HG03103 (cell line): ENCODE data around the gene PPHLN1.
A peak's percentile ranks its signal among the peaks of the same experiment; 100 is the strongest.

Source experiments
- ATAC-seq: cut with Tn5 transposase; IDR thresholded peaks from one replicate; pipeline ENCODE4 v1.9.1; 2021; ENCODE audit warnings: low read depth; ENCODE audit not compliant: unreplicated experiment

The PPHLN1 gene

DNA sequence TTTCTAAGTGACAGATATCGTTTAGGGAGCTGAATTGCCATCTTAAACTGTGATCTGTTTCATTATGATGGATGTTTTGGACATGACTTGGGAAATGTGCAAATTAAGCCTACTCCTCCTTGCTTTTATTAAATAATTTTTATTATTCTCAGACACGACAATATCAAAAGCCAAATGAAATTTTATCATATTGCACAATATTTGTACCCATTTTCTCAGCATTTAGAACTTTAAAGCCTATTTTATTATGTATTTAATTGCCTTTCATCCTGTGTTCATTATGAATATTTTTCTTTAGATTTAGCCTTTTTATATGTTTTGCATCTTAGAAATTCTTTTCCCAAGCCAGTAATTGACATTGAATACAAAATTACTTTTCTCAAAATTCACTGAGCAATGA lies 102.9 kb downstream of the PPHLN1 start:
- ATAC-seq = no peak

DNA sequence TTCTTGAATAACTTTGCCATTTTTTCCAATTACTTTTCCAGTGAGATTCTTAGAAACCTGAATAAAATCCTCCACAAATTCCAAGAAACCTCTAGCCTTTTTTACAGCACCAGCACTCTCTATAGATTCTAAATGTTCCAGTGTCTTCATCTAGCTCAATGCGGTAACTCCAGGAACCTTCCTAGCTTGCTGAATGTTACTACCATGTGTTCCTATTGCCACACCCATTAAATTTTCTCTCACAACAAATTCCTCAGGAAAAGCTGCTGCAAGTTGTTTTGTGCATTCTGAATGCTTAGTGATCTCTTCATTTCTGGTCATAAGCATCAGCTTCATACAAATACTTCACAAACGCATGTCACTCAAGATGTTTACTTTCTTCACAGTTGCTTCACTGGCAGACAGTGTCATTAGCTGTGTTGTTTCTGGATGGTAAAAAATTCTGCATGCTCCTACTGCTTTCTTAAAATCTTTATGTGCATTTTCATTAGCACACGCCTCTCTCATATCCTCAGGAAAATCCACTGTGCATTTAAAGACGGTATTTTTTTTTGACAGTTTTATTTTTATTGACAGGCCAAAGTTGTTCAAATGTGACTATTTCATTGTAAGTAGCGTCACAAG lies 106.7 kb downstream of the PPHLN1 start:
- ATAC-seq = no peak

- no peak for ATAC-seq
These were observed 114.6 kb downstream of the PPHLN1 start for GRCh38 chr12:42440608-42441007.

- no peak for ATAC-seq
These were observed 116.4 kb downstream of the PPHLN1 start for GRCh38 chr12:42442311-42442759.

GRCh38 chr12:42442888-42443287 lies 116.9 kb downstream of the PPHLN1 start:
- no peak for ATAC-seq

DNA sequence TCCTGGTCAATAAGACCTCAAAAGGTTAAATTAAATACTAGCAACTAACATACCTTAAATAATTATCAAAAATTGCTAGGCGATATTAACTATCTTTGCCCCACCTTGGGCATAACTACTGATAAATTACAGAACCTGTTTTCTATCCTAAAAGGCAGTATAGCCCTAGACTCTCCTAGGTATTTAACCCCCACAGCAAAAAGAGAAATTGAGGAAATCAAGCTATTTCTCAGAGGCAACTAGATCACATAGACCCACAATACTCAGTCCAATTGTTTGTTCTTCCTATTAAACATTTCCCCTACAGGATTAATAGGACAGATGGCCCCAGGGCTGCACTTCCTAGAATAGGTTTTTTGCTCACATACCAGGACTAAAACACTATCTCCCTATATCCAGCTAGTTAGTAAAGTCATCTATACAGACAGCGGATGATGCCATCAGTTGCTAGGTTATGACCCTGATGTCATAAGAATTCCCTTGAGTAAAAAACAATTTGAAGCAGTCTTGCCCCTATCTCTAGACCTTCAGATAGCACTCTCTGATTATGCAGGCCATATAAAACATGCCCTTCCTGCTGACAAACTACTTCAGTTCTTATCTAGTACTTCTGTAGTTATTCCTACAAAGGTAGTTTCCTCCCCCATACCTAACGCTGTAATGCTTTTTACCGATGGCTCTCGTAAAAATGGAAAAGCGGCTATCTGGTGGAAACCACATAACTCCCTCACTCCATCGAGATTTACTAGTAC lies 118.4 kb downstream of the PPHLN1 start:
- no peak for ATAC-seq

DNA sequence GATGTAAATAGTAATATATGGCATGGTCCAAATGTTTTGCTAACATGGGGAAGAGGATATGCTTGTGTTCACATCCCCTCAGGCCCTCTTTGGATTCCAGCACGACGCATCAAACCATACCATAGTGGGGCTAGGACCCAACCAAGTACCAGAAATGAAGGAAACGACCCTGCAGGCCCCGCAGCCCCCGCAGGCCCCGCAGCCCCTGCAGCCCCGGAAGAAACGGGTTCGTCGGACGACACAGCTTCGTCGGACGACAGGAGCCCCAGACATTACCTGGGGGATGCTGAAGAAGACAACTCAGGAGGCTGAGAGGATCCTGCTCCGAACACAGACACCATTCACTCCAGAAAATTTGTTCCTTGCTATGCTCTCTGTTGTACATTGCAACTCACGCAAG lies 119.9 kb downstream of the PPHLN1 start:
- no peak for ATAC-seq

- ATAC-seq = no peak
These were observed 120.8 kb downstream of the PPHLN1 start for GRCh38 chr12:42446761-42447160.

- no peak for ATAC-seq
These were observed 121.4 kb downstream of the PPHLN1 start for GRCh38 chr12:42447371-42447786.

DNA sequence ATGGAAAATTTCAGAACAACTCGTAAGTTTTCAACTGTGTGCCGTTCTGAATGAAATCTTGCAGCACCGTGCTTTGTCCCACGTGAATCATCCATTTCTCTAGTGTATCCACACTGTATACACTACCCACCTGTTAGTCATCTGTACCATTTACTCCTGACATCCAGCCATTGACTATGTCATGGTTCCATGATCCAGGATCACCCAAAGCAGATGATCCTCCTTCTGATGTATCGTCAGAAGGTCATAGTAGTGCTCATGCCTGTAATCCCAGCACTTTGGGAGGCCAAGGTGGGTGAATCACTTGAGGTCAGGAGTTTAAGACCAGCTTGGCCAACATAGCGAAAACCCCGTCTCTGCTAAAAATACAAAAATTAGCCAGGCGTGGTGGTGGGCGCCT lies 122.9 kb downstream of the PPHLN1 start:
- ATAC-seq = no peak

DNA sequence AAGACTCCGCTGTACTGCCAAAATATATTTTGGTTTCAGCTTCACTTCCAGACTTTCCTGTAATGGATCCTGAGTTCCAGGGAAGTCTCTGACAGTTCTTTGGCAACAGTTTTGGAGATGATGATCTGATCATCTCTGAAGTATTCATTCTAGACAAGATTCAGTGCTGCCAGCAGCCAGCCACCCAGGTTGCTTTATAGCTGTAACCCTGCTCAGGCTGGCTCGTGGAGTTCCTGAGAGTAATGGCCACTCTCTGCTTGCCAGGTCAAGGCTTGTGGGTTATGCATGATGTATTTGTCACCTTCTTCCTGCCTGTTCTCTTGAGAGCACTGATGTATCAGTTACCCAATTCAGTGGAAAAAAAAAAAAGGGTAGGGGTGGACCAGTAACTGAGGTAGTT lies 124.3 kb downstream of the PPHLN1 start:
- ATAC-seq = no peak

GRCh38 chr12:42458575-42458974 lies 132.6 kb downstream of the PPHLN1 start:
- no peak for ATAC-seq

GRCh38 chr12:42459336-42459847 lies 133.4 kb downstream of the PPHLN1 start:
- no peak for ATAC-seq

- ATAC-seq = no peak
These were observed 136.5 kb downstream of the PPHLN1 start for GRCh38 chr12:42462486-42462885.

GRCh38 chr12:42463671-42464070 lies 137.7 kb downstream of the PPHLN1 start:
- no peak for ATAC-seq

GRCh38 chr12:42468341-42468821 lies 142.4 kb downstream of the PPHLN1 start:
- ATAC-seq = no peak

DNA sequence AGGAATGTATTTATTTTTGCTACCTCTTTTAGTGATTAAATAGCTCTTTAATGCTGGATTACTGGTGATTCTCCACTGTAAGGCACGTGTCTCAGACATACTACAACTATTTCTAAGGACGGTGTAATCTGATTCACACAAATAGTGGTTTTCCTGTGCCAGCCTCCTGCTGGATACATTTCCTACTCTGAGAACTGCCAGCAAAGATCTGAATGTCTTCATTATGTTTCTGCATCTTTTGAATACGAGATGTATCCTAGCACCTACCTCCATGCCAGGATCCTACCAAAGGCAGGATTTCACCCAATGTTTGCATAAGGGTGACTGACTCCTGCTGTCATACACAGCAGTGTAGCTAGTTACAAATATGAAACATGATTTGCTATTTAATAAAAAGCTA lies 143.0 kb downstream of the PPHLN1 start:
- ATAC-seq = peak; percentile 2

GRCh38 chr12:42469355-42470175 lies 143.6 kb downstream of the PPHLN1 start:
- peak; percentile 96 for ATAC-seq

DNA sequence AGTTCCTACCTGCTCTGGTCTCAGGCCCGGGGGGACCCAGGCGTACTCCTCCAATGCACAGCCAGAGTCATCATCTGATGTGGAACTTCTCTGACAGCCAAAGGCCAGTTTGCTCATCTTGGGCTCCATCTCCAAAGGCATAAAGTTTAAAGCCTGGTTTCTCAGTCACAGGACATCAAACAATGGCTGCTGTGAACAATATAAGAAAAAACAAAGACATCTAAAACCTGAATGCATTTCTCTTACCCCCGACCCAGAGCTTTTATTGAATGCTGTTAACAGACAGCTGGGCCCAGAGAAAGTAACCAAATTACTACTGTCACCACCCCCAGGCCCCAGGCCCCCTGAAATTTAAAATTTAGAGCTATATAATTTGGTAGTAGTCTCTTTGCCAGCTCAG lies 146.4 kb downstream of the PPHLN1 start:
- no peak for ATAC-seq

- no peak for ATAC-seq
These were observed 147.2 kb downstream of the PPHLN1 start for GRCh38 chr12:42473130-42473529.

DNA sequence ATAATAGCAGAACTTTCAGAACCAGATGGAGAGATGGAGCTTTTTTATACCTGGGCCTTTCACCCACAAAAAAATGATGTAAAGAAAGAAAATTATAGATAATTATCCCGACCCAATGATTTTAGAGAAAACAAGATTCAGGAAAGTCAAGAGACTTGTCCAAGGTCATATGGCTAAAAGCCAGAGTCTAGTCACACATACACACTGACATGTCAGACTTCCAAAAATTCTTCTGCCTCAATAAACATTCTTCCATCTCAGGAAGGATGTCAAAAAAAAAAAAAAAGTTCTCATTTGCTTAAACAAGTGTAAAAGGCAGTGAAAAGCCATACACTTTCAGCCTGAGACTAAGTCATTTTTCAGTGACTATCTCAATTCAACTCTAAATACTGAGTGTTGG lies 147.6 kb downstream of the PPHLN1 start:
- no peak for ATAC-seq
